Measurements from ENCODE around the gene CIAO3. TPM values are rescaled to one million over a fixed set of nuclear protein-coding genes. Genes with fewer than 3 reads are reported as not detected.

CIAO3 gene
- polyA plus RNA-seq, 1 experiment, result 23.1 TPM

DNA sequence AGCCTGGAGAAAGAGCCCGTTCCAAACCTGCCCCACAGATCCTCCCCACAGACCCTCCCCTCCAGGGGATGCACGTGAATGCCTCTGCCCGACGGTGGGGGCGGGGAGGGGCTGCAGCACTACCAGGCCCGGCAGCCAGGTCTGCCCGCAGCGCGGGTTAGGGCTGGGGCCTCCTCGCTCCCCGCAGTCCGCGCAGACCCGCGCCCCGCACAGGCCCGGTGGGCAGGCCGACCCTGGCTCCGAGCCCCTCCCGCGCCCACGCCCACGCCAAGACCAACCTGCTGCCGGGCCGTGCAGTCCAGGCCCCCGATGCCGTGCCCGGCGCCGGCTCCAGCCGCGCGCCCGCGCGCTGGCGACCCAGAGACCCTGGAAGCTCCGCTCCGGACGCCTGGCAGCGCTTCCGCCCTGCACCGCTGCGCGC lies 47.2 kb upstream of the CIAO3 start, which contains the start of gene RPUSD1:
Gene RPUSD1 (minus strand): TSS at position 404 of the 421 bp plus-strand sequence. CDS start 644 bp downstream, outside the sequence.
- ChIA-PET POLR2A (interaction anchor here (0.5 kb wide), 1 partner anchor 84 kb away, joined by 4 read pairs; no protein-coding TSS in a partner anchor), CTCF (interaction anchor here (0.9 to 7.8 kb wide), 4 partner anchors 60 to 269 kb away, joined by 3 to 120 read pairs (median 4); partner anchors contain the start of gene METRN)
- DNase-seq (ENCODE audit: low read depth), result no peak
- Histone ChIP-seq H3K27me3 (ENCODE audit: control insufficient read depth, insufficient read depth, low read length) (no peaks in the 10 kb centered on the region), H3K36me3 (ENCODE audit: control insufficient read depth, insufficient read depth, low read length) (peaks cover 11% of the 10 kb centered on the region), H3K4me3 (ENCODE audit: low read depth, low read length) (peak within 1 kb of the TSS; percentile 96)
- no peak for TF ChIP-seq CTCF (IDR thresholded peaks at IDR 0.05; ENCODE audit: insufficient read depth, low read depth, low read length)

DNA sequence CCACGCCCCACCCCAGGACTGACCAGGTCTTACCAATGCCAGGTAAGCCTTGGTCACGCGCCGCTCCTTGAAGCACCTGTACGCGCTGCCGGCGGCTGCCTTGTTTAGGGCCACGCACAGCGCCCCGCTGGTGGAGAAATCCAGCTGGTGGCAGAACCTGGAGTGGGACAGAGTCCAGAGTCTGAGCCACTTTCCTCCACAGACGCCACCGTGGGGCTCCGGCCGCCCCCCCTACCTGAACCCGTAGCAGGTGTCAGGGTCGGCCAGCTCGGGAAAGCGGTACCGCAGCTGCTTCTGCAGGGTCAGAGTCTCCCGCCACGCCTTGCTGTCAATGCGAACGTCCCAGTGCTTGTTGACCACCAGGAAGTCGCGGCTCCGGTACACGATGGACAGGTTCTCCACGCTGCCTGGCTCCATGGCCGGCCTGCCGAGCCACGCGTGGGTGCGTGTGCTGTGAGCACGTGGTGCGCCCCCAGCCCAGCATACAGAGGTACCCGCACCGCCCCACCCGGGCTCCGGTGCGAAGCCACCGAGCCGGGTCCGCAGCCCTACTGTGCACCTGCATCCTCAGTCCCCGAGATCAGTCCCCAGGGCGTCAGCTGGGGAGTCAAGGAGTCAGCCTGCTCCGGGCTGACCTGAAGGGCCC lies 46.6 kb upstream of the CIAO3 start:
- ChIA-PET POLR2A (no interaction called here), CTCF (interaction anchor here (0.9 to 7.8 kb wide), 5 partner anchors 14 to 270 kb away, joined by 3 to 120 read pairs (median 10); partner anchors contain the start of gene METRN)
- DNase-seq (ENCODE audit: low read depth), result no peak
- TF ChIP-seq CTCF (IDR thresholded peaks at IDR 0.05; ENCODE audit: insufficient read depth, low read depth, low read length), result no peak
- Histone ChIP-seq H3K36me3 (ENCODE audit: control insufficient read depth, insufficient read depth, low read length) (peaks cover 11% of the 10 kb centered on the region), H3K27me3 (ENCODE audit: control insufficient read depth, insufficient read depth, low read length) (no peaks in the 10 kb centered on the region), H3K4me3 (ENCODE audit: low read depth, low read length) (peak overlapping the region; percentile 96)

- ChIA-PET CTCF (interaction anchor here (0.7 to 7.8 kb wide), 20 partner anchors 9 to 394 kb away, joined by 3 to 120 read pairs (median 4); partner anchors contain the start of genes ANTKMT, METRN and WDR24), POLR2A (no interaction called here)
- Histone ChIP-seq H3K4me3 (ENCODE audit: low read depth, low read length) (no peak overlapping the region), H3K27me3 (ENCODE audit: control insufficient read depth, insufficient read depth, low read length) (no peaks in the 10 kb centered on the region), H3K36me3 (ENCODE audit: control insufficient read depth, insufficient read depth, low read length) (peaks cover 8% of the 10 kb centered on the region)
- no peak for DNase-seq (ENCODE audit: low read depth)
- peak; percentile 80 for TF ChIP-seq CTCF (IDR thresholded peaks at IDR 0.05; ENCODE audit: insufficient read depth, low read depth, low read length)
These were observed 45.1 kb upstream of the CIAO3 start for GRCh38 chr16:785563-786535.

DNA sequence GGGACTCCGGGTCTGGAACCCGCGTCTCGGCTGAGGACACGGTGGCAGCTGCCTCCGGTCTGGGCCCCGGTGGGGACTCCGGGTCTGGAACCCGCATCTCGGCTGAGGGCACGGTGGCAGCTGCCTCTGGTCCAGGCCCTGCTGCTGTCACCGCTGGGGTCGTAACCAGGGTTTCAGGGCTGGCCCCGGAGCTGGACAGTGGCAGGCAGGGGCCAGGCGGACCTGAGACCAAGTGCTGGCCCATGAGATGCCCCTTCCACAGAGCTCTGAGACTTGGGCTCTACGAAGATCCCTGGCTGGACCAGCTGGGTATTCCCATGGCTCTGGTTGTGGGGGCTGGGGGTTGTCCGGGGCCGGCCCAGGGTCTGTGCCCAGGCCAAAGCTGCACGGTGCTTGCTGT lies 43.6 kb upstream of the CIAO3 start:
- TF ChIP-seq CTCF (IDR thresholded peaks at IDR 0.05; ENCODE audit: insufficient read depth, low read depth, low read length), result no peak
- ChIA-PET CTCF (interaction anchor here (1.1 to 7.8 kb wide), 12 partner anchors 8 to 271 kb away, joined by 3 to 120 read pairs (median 12); partner anchors contain the start of genes ANTKMT, CIAO3 and METRN), POLR2A (no interaction called here)
- H3K36me3 ChIP-seq (ENCODE audit: control insufficient read depth, insufficient read depth, low read length), result peaks cover 8% of the 10 kb centered on the region
- H3K4me3 ChIP-seq (ENCODE audit: low read depth, low read length), result no peak overlapping the region
- DNase-seq (ENCODE audit: low read depth), result no peak
- H3K27me3 ChIP-seq (ENCODE audit: control insufficient read depth, insufficient read depth, low read length), result no peaks in the 10 kb centered on the region
